Measurements from ENCODE around the gene PIK3R6. TPM values are rescaled to one million over a fixed set of nuclear protein-coding genes. Genes with fewer than 3 reads are reported as not detected.

The PIK3R6 gene
- total and polyA plus RNA-seq, 10 of the 15 experiments (the other 5 are each of a cell fraction or from before 2014, with no cell fraction given) = 6.7 to 146 (median 68.2) TPM

GRCh38 chr17:8806926-8807550, 60.4 kb downstream of the PIK3R6 start (continued):
- TF ChIP-seq NFXL1 (IDR thresholded peaks at IDR 0.05; ENCODE audit: borderline replicate concordance) (no peak), GABPA (IDR thresholded peaks at IDR 0.05; ENCODE audit: low read depth) (peak; percentile 82), HDAC6 (IDR thresholded peaks at IDR 0.05; ENCODE audit: unreplicated experiment) (no peak), NR2C1 (IDR thresholded peaks at IDR 0.05) (no peak), CREB1 (IDR thresholded peaks at IDR 0.05; ENCODE audit: low read depth) (peak; percentile 88), SP1 (IDR thresholded peaks at IDR 0.05; ENCODE audit: low read depth, low read length) (peak; percentile 81), MXI1 (IDR thresholded peaks at IDR 0.05; ENCODE audit: low read depth, low read length) (no peak), ZNF207 (IDR thresholded peaks at IDR 0.05; ENCODE audit: borderline replicate concordance) (no peak), USF1 (IDR thresholded peaks at IDR 0.05; ENCODE audit: borderline replicate concordance, extremely low read length, insufficient read depth, low read depth, low read length) (no peak), CHD4 (IDR thresholded peaks at IDR 0.05) (no peak), MYB (IDR thresholded peaks at IDR 0.05; ENCODE audit: borderline replicate concordance, low read depth, low read length) (no peak), EGR1 (IDR thresholded peaks at IDR 0.05; ENCODE audit: borderline replicate concordance in 1 of 2, low read depth in 2 of 2, low read length in 2 of 2) (peak in 1 of 2 experiments; percentile 36; a peak in 1 of 3 replicates), TCF7 (IDR thresholded peaks at IDR 0.05; ENCODE audit: borderline replicate concordance) (no peak), NR2F1 (conservative IDR thresholded peaks at IDR 0.05) (0 out of 2 replicates have a peak, but pooled peaks have one; percentile 53), NR2C2 (IDR thresholded peaks at IDR 0.05; ENCODE audit: borderline replicate concordance, control insufficient read depth, insufficient read length, low read depth) (no peak), ZSCAN29 (IDR thresholded peaks at IDR 0.05) (no peak), BMI1 (IDR thresholded peaks at IDR 0.05; ENCODE audit: borderline replicate concordance) (no peak), SRF (IDR thresholded peaks at IDR 0.05; ENCODE audit: low read depth in 2 of 2, low read length in 2 of 2) (0 out of 4 replicates have a peak, but pooled peaks of 1 of the 2 experiments have one; percentile 21), DPF2 (IDR thresholded peaks at IDR 0.05) (no peak; the same call in 1 of the 2 replicates), ZNF24 (IDR thresholded peaks at IDR 0.05) (no peak), POLR2AphosphoS2 (IDR thresholded peaks at IDR 0.05; ENCODE audit: low read depth, low read length) (no peak), STAT1 (conservative IDR thresholded peaks at IDR 0.05) (no peak), RFX5 (IDR thresholded peaks at IDR 0.05; ENCODE audit: low read depth, low read length) (no peak), FOXK2 (IDR thresholded peaks at IDR 0.05) (no peak), ELK1 (IDR thresholded peaks at IDR 0.05; ENCODE audit: low read depth, low read length) (no peak), HDGF (IDR thresholded peaks at IDR 0.05) (peak; percentile 78), POLR2AphosphoS5 (IDR thresholded peaks at IDR 0.05; ENCODE audit: low read length) (peak; percentile 76; the same call in 1 of the 2 replicates), ZBTB40 (IDR thresholded peaks at IDR 0.05; ENCODE audit: borderline replicate concordance) (peak; percentile 77)

Measured in GM12878 (cell line).